OCI-LY3 (cell line): ENCODE results near the gene PPY.

Source experiments
- H2AFZ ChIP-seq: fragments of 200-600, 300-600 bp; shearing (Covaris generic); 2 replicates; pipeline ENCODE4 v1.6.0; 2014; ENCODE audit warnings: antibody characterized with exemption, low read depth, low read length
- H3K27ac ChIP-seq: fragments of 200-600, 300-600 bp; sonication (generic); 2 replicates; pipeline ENCODE4 v1.5.1; 2014; ENCODE audit warnings: mild to moderate bottlenecking, low read length, moderate library complexity, mixed read lengths
- H3K27me3 ChIP-seq: fragments of 200-600, 300-600 bp; sonication (generic); 2 replicates; pipeline ENCODE4 v1.6.1; 2014; ENCODE audit warnings: low read depth, low read length, mixed read lengths
- H3K36me3 ChIP-seq: fragments of 200-600, 300-600 bp; sonication (generic); replicated peaks from 2 replicates; pipeline ENCODE3; 2014; ENCODE audit warnings: low read depth, low read length, mixed read lengths
- H3K4me1 ChIP-seq: fragments of 300-600, 200-600 bp; sonication (generic); 2 replicates; pipeline ENCODE4 v1.6.1; 2014; ENCODE audit warnings: low read length, mixed read lengths
- H3K4me2 ChIP-seq: fragments of 200-600, 300-600 bp; sonication (generic); 2 replicates; pipeline ENCODE4 v1.6.1; 2014; ENCODE audit warnings: low read length, mixed read lengths
- H3K4me3 ChIP-seq: fragments of 300-600, 200-600 bp; sonication (generic); 2 replicates; pipeline ENCODE4 v1.5.1; 2014; ENCODE audit warnings: antibody characterized with exemption, mild to moderate bottlenecking, low read length, moderate library complexity
- H3K79me2 ChIP-seq: fragments of 300-600, 200-600 bp; shearing (Covaris generic); 2 replicates; pipeline ENCODE4 v1.6.1; 2014; ENCODE audit warnings: mild to moderate bottlenecking, low read length, mixed read lengths
- H3K9ac ChIP-seq: fragments of 300-600, 200-600 bp; shearing (Covaris generic); 2 replicates; pipeline ENCODE4 v1.6.0; 2014; ENCODE audit warnings: mild to moderate bottlenecking, low read length, moderate library complexity
- H3K9me3 ChIP-seq: fragments of 200-600, 300-600 bp; shearing (Covaris generic); 2 replicates; pipeline ENCODE4 v1.6.1; 2014; ENCODE audit warnings: low read length, mixed read lengths; ENCODE audit not compliant: insufficient read depth
- H4K20me1 ChIP-seq: fragments of 200-600, 300-600 bp; sonication (generic); 2 replicates; pipeline ENCODE4 v1.6.1; 2016; ENCODE audit warnings: low read length, mixed read lengths; ENCODE audit not compliant: insufficient read depth
- CTCF ChIP-seq: fragments of 200-600, 300-600 bp; sonication (generic); IDR thresholded peaks from 2 replicates; pipeline ENCODE4 v1.5.1; 2014; ENCODE audit warnings: antibody characterized with exemption, low read length, low read depth
- EZH2phosphoT487 ChIP-seq: fragments of 200-600 bp; shearing (Covaris generic); IDR thresholded peaks from 2 replicates; pipeline ENCODE4 v1.6.1; 2018; ENCODE audit warnings: antibody characterized with exemption, mixed run types, low read depth

The PPY gene

DNA sequence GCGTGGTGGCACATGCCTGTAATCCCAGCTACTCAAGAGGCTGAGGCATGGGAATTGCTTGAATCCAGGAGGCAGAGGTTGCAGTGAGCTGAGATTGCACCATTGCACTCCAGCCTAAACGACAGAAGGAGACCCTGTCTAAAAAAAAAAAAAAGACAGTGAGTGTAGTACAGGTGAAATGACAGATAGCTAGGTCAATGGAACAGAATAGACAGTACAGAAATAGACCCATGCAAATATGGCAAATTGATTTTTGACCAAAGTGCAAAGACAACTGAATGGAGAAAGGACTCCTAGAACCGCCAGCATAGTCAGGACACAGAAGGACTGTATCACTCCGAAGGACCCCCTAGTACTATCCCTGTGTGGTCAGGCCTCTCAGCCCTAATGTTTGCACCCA, 28.1 kb upstream of the PPY start:
- no peak overlapping the region for H2AFZ ChIP-seq
- H4K20me1 ChIP-seq, result no peaks in the 10 kb centered on the region
- no peaks in the 10 kb centered on the region for H3K79me2 ChIP-seq
- no peak overlapping the region for H3K27ac ChIP-seq
- H3K9me3 ChIP-seq, result no peaks in the 10 kb centered on the region
- no peaks in the 10 kb centered on the region for H3K4me1 ChIP-seq
- H3K36me3 ChIP-seq, result no peaks in the 10 kb centered on the region
- no peak overlapping the region for H3K4me3 ChIP-seq
- H3K9ac ChIP-seq, result no peak overlapping the region
- H3K4me2 ChIP-seq, result no peak overlapping the region
- TF ChIP-seq EZH2phosphoT487 (no peak), CTCF (no peak)
- no peaks in the 10 kb centered on the region for H3K27me3 ChIP-seq

GRCh38 chr17:43967251-43967875, 25.1 kb upstream of the PPY start:
- Histone ChIP-seq H3K79me2 (no peaks in the 10 kb centered on the region), H4K20me1 (no peaks in the 10 kb centered on the region), H3K4me1 (peaks cover 8% of the 10 kb centered on the region), H2AFZ (peak overlapping the region; percentile 39), H3K27me3 (no peaks in the 10 kb centered on the region), H3K9me3 (no peaks in the 10 kb centered on the region), H3K9ac (no peak overlapping the region), H3K27ac (no peak overlapping the region), H3K4me3 (no peak overlapping the region), H3K4me2 (peak overlapping the region; percentile 14; the same call in 1 of the 2 replicates), H3K36me3 (no peaks in the 10 kb centered on the region)
- TF ChIP-seq EZH2phosphoT487 (no peak), CTCF (no peak)

DNA sequence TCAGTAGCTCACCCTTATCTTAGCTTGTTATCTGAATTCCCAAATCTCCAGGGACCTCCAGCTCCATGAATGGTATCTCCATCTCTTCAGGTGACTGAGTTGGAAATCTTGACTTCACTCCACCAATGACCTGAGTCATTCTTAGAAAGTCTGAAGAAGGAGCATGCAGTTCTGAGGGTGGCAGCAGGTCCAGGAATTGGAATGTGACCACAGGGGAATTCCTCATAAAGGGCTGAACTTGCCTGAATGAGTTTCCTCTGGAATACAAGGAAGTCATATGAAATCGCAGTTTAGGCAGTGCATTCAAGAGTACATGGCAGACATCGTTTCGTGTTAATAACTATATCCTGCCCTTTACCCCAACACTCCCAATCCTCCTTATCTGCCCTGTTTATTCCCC, 24.0 kb upstream of the PPY start:
- H3K9me3 ChIP-seq, result no peaks in the 10 kb centered on the region
- H3K4me3 ChIP-seq, result no peak overlapping the region
- no peak overlapping the region for H3K4me2 ChIP-seq
- H3K79me2 ChIP-seq, result no peaks in the 10 kb centered on the region
- TF ChIP-seq EZH2phosphoT487, result no peak
- TF ChIP-seq CTCF, result no peak
- peaks cover 14% of the 10 kb centered on the region for H3K4me1 ChIP-seq
- H3K9ac ChIP-seq, result no peak overlapping the region
- no peaks in the 10 kb centered on the region for H3K27me3 ChIP-seq
- H3K27ac ChIP-seq, result no peak overlapping the region
- no peaks in the 10 kb centered on the region for H4K20me1 ChIP-seq
- H2AFZ ChIP-seq, result no peak overlapping the region
- no peaks in the 10 kb centered on the region for H3K36me3 ChIP-seq

DNA sequence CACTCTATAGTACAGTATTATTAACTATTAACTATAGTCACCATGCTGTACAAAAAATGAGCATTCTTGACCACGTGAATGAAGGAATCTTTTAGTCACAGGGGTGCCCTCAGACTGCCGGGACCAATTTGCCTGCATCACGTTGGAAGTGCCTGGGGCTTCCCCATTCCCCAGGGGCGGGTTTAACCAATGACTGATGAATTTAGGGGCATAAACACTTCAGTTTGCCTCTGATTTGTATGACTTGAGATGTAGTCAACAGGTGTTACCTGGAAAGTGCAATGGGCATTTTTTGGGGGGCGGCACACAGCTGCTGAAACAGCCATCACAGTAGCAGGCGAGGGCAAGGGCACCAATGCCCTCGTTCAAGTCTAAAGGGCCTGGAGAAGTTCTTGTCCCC, 20.2 kb upstream of the PPY start:
- H3K4me2 ChIP-seq, result peak overlapping the region; percentile 70
- H3K9me3 ChIP-seq, result no peaks in the 10 kb centered on the region
- no peak overlapping the region for H3K9ac ChIP-seq
- peaks cover 14% of the 10 kb centered on the region for H3K4me1 ChIP-seq
- peak overlapping the region; percentile 63; the same call in 1 of the 2 replicates for H2AFZ ChIP-seq
- no peaks in the 10 kb centered on the region for H4K20me1 ChIP-seq
- H3K27me3 ChIP-seq, result no peaks in the 10 kb centered on the region
- H3K4me3 ChIP-seq, result peak overlapping the region; percentile 42
- H3K36me3 ChIP-seq, result no peaks in the 10 kb centered on the region
- no peaks in the 10 kb centered on the region for H3K79me2 ChIP-seq
- TF ChIP-seq CTCF (no peak), EZH2phosphoT487 (no peak)
- no peak overlapping the region for H3K27ac ChIP-seq
